Stimulated activated CD4-positive, alpha-beta T cell treated with anti-CD3 and anti-CD28 coated beads, Interleukin-2, amount 100 ng/mL, for 24 hours (primary cell): Measurements from ENCODE around the gene SLC22A2.
"Not testable (repeated sequence)": the region's sequence is repeated elsewhere in the genome, so short reads cannot be mapped to it uniquely, and the experiment has no call there.

ENCODE experiments used
- DNase-seq, 2 donors: peaks; one replicate each; pipeline ENCODE4 v3.0.0-alpha.2; 2020

Gene SLC22A2

GRCh38 chr6:160240691-160241084, 17.9 kb downstream of the SLC22A2 start:
- DNase-seq, result no peak

DNA sequence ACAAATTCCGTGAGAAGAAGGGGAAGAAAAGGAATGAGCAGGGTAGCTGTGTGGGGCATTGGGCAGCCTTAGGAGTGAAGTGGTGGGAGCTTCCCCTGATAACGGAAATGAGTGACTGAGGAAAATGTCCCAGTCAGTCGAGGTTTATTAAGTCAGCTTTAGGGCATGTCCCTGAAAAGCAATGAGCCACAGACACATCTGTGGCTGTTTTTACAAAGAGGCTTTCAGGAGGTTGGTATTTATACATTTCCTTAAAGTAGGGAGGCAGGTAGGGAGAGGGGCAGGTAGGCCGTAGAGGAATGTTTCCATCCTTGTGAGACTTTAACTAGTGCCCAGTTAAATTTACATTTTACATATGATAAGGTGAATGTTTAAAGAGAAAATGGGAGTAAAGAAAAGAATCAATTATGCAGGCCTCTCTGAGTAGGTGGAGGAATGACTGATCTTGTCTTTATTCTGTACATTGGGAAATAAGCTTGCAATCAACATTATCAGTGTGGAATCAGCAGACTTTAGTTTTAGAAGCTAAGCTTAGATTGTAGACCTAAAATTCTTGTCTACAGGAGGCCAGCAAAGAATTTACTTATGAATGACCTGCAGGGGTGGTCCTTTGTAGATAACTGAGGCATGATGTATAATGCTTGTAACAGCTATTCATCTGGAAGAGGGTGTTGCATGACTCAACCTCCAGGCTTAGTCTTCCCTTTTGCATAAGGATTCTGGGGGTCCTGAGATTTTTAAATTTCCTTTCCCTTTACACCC, 18.5 kb downstream of the SLC22A2 start:
- no peak for DNase-seq

DNA sequence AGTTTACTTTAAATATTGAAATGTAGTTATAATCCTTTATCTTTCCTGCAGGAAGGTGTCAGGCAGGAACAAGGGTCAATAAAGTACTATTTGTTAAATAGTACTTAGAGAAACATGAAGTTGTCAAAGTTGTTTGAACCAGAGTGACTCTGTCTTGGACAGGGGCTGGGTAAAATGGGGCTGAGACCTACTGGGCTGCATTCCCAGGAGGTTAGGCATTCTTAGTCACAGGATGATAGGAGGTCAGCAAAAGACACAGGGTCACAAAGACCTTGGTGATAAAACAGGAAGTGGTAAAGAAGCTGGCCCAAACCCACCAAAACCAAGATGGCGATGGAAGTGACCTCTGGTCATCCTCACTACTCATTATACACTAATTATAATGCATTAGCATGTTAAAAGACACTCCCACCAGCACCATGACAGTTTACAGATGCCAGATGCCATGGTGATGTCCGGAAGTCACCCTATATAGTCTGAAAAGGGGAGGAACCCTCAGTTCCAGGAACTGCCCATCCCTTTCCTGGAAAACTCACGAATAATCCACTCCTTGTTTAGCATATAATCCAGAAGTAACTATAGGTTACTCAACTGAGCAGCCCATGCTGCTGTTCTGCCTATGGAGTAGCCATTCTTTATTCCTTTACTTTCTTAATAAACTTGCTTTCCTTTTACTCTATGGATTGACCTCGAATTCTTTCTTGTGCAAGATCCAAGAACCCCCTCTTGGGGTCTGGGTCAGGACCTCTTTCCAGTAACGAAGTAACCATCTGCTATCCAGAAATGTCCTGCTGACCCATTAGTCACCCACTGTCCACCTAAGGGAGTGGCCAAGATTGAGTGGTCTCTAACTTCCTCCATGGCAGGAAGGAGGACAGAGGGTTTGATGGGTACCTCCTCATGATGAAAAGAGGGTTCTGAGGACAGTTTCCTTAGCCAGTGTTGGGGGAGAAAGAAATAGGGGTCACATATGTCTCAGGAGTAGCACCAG, 19.6 kb downstream of the SLC22A2 start:
- no peak for DNase-seq

DNA sequence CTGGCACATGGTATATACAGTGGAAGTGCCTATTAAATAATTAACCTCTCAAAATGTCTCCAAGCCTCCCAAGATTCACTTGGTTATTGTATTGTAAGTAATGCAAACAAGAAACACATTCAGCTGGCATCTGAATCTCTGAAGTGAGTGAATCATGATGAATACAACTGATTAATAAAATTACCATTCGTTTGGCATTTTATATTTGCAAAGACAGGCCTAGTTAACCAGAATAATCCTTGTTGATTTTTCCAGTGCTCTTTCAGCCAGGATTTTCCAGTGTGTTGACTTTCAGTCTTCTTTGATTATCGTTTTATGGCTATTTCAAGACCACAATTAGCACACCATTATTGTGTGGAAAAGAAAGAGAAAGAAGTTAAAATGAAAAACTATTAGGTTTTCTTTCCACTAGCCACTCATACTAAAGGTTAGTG, 20.3 kb downstream of the SLC22A2 start:
- no peak for DNase-seq

- not testable (repeated sequence) for DNase-seq
Measured at GRCh38 chr6:160237597-160238275, 20.9 kb downstream of the SLC22A2 start.

DNA sequence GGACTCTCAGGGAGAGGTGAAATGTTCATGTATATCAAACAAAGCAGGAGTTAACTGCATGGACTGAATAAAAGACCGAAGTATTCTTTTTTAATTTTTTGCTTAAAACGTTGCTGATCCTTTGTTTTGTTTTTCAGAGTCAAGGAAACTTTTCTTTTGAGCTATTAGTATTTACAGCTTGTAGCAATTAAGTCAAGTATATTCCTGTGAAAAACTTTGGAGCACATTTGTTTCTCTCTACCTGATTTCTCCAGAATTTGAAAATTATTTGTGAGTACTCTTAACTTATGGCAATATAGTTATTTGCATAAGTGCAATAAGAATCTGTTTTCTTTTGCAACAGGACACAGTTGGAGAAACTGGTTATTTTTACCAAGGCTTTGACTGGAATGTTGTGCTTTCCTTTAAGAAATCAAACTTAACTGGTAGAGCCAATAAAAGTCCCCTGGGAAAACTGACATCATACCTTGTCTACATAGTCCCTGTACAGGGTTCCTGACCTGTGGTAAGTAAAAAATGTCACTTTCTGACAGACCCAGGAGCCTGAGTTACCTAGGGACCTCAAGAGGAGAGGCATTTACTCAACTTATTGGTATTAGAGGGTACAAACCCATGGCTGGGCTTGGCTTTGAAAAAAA, 22.3 kb downstream of the SLC22A2 start:
- not testable (repeated sequence) for DNase-seq

GRCh38 chr6:160233950-160234640, 24.5 kb downstream of the SLC22A2 start:
- DNase-seq, result not testable (repeated sequence)

- DNase-seq, result no peak
Measured at GRCh38 chr6:160227769-160228161, 30.9 kb downstream of the SLC22A2 start.

DNA sequence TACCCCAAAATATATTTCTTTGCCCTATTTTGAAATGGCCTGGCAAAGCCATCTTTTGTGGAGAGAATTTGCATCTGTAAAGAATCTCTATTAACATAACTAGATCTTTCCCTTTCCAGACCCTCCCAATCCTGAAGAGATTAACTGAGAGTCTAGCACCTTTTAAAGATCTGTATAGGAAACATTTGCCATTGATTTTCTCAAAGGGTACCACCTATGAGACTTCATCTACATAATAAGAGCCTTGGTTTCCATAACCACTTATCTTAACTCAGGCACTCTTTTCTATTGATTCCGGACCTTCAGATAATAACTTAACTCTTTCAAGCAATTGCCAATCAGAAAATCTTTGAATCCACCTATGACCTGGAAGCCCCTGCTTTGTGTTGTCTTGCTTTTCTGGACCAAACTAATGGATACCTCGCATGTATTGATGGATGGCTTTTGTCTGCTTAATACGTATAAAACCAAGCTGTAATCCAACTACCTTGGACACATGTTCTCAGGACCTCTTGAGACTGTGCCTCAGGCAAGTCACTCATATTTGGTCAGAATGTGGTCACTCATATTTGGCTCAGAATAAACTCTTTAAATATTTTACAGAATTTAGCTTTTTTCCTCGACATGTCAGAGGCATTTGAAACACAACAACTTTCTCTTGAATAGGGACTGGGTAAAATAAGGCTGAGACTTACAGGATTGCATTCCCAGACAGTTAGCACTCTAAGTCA, 31.4 kb downstream of the SLC22A2 start:
- DNase-seq, result no peak

DNA sequence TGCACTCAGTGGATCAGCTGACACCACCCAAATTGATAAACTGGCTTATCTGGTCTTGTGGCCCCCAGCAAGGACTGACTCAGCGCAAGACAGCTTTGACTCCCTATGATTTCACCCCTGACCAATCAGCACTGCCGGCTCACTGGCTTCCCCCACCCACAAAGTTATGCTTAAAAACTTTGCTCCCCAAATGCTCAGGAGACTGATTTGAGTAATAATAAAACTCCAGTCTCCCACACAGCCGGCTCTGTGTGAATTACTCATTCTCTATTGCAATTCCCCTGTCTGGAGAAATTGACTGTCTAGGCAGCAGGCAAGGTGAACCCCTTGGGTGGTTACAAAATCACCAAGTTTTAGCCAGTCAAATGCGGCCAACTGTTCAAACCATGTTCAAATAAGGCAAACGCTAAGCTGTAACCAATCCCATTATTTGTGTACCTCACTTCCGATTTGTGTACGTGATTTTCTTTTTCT, 32.5 kb downstream of the SLC22A2 start:
- peak; percentile 62 to 65 for DNase-seq

DNA sequence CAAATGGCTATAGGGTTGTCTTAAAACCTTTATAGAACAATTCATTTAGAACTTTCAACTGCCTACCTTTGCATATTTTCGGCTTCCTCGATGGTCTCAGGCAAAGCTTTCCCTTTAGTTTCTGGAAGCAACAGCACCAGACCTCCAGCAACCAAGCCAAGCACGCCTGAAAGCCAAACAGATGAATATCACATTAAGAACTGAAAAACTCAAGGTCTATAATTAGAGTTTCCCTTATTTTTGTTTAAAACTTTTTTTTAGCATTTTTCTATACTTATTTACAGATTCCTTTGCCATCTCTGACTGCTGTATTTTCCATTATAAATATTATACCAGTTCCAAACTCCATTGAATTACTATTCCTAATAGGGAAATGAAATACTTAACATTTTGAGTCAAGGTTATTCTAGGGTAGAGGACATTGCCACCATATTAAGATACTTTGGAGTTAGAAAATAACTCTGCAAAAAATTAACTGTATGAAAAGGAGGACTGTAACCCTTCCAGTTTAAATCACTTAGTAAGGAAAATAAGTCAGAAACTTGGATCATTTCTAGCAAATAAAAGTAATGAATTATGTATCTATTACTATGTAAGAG, 33.9 kb downstream of the SLC22A2 start:
- DNase-seq, result no peak

DNA sequence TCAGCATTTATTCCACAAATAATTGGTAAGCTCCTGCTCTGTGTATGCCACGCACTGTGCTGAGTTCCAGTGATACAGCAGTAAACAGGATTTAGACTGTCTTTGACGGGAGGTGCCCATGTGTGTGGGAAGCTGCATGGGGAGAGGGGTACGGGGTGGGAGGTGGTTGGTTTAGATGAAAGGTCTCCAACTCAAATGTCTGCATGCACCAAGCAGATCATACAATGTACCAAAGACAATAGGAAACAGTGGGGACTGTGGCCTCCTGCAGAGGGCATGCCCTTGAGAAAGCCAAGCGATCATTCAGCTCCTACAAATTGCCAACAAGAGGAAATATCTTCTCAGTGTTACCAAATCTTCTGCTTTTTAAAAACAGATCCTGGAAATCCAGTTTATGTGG, 36.1 kb downstream of the SLC22A2 start:
- no peak for DNase-seq

GRCh38 chr6:160221918-160222317, 36.7 kb downstream of the SLC22A2 start:
- DNase-seq, result no peak

DNA sequence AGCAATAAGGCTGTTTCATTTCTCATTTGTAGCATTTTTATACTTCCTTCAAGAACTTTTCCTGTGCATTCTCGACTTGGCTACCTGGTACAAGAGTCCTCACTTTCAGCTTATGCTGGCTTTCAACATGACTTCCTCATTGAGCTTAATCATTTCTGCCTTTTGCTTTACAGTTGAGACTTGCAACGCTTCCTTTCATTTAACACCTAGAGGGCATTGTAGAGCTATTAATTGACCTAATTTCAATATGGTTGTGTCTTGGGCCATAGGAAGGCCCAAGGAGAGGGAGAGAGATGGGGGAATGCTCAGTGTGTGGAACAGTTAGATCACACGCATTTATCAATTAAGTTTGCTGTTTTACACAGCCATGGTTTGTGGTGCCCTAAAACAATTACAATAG, 37.2 kb downstream of the SLC22A2 start:
- DNase-seq, result no peak

GRCh38 chr6:160218810-160219209, 39.8 kb downstream of the SLC22A2 start:
- DNase-seq, result no peak

DNA sequence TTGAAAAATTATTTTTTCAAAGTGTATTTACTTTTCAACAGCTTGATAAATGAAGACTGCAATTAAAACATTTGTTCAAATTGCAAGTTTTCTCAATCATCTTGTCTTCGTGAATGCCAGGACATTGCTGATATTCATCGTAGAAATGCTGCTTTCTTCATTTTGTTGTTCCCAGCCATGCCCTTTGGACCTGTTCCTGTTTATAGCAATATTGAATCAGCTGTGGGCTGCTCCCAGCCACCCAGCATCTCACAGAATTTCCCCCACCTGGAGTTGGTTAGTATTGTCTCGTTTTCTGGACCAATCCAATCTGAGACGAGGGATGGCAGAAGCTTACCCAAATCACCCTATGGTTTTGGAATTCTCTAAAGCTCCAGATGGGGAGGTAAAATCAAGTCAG, 40.8 kb downstream of the SLC22A2 start:
- DNase-seq, result no peak

DNA sequence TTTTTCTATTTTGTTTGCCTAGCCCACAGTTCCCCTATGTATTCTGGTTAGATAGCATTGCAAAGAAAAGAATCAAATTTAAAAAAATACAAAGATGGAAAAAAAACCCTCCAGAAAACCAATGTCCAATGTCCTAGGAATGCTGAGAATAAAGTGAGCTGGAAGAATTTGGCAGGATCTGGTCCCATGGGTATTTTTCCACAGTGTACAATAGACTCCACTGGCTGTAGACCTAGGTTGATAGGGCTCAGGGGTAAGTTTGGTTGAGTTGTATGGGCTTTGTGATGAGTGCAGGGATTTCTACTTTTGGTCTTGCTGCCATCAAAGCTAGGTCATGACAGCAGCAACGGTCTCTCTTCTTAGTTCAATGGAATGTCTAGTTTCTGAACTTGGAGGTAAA, 41.5 kb downstream of the SLC22A2 start:
- no peak for DNase-seq

- DNase-seq, result no peak
Measured at GRCh38 chr6:160215232-160215631, 43.4 kb downstream of the SLC22A2 start.

DNA sequence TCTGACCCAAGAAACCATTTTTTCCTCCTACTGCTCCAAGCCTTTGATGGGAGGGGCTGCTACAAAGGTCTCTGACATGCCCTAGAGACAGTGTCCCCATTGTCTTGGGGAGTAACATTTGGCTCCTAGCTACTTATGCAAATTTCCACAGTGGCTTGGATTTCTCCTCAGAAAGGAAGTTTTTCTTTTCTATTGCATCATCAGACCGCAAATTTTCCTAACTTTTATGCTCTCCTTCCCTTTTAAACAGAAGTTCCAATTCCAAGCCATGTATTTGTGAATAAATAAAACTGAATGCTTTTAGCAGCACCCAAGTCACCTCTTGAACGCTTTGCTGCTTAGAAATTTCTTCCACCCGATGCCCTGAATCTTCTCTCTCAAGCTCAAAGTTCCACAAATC, 51.0 kb downstream of the SLC22A2 start:
- DNase-seq, result no peak

GRCh38 chr6:160204710-160205109, 53.9 kb downstream of the SLC22A2 start:
- no peak for DNase-seq

DNA sequence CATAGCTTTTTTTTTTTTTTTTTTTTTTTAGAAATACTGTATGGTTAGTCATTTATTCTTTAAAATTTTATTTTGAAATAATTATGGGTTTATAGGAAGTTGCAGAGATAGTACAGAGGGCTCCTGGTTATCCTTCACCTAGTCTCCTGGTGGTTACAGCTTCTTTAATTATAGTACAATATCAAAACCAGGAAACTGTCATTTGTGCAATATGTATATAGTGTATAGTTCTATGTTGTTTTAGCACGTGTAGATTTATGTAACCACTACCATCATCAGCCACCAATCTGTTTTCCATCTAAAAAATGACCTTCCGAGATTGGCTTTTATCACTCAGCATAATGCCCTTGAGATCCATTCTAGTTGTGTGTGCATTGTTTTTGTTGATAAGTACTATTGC, 54.7 kb downstream of the SLC22A2 start:
- DNase-seq, result no peak
